8988T (cell line): ENCODE results near the gene SETD3.

Experiments used
- DNase-seq: peaks from one replicate; pipeline ENCODE4 v3.0.0; 2011

SETD3 gene

DNA sequence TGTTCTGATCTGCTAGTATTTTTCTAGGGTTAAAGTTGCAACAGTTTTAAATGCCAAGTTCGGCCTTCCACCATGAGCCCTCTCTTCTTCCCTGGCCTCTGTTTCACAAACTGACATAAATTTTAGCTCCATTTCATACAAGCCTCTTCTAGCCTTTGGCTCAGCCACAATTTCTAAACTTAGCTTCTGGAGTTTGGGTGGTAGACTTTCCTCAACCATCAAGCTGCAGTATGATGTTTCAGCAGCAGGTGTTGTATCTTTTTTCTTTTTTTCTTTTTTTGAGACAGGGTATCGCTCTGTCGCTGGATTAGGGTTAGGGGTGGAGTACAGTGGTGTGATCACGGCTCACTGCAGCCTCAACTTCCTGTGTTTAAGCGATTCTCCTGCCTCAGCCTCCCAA, 29.4 kb downstream of the SETD3 start:
- DNase-seq = no peak

DNA sequence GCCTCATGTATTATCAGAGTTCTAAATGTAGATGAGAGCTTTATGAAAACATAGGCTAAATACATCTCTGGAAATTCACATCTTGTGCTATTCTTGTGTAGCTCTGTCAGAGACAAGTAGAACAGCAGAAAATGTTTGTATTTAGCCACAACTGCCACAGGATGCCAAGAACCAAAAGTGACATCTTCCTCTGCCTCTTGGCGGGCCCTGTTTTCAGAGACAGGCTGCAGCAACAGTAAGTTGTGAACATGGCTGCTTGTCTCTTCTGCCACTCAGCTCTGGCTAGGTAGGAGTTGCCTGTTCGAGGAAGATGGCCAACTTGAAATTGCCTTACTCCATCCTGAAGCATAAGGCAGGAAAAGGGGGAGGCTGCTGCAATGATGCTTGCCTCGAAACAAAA, 30.4 kb downstream of the SETD3 start:
- DNase-seq = no peak

DNA sequence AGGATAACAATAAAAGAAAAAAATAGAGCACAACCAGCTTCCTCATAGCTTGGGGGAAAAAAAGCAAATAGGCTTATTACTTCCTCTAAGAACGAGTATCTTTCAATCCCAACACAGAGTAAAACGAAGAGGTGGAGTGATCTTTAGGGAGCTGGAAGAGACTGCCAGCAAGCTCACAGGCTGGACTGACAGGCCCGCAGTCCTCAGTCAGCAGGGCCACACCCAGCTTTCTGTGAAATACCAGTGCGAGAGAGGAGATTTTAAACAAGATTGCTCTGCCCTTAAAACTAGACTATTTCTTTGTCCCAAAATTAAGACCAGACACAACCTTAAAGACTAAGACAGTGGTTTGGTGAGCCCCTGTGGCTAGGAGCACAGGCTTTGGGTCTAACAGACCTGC, 32.9 kb downstream of the SETD3 start:
- no peak for DNase-seq

DNA sequence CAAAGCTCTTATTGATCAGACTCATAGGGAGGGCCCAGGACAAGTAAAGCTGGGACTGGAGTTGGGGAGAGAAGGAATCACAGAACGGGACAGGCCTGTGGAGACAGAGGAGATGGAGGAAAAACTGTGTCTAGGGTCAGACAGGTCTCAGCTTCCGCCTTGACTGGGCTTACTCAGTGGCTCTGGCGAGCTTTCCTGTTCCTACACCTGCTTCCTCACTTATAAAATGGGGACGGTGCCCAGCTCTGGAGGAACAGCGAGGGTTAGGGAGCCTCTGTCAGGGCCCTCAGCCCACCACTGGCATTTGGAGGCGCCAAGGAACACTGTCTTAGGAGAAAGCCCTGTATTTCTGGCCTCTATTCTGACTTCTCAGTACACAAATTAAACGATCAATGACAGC, 34.7 kb downstream of the SETD3 start:
- no peak for DNase-seq

DNA sequence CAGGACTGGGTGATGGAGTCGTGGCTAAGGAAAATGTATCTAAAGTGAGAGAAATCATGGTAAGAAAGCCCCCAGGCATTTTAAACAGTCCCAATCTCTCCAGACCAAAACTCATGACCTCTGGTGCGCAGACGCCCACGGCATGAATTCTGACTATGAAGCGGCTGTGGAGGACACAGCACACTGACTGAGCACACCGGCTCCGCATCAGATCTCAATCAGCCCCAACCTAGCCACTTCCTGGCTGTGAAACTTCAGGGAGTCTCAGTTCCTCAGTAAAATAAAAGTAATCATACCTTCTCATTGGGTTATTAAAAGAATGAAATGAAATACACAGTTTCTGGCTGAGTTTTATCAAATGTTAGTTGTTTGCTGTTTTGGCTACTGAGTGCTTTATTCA, 38.7 kb downstream of the SETD3 start:
- no peak for DNase-seq

DNA sequence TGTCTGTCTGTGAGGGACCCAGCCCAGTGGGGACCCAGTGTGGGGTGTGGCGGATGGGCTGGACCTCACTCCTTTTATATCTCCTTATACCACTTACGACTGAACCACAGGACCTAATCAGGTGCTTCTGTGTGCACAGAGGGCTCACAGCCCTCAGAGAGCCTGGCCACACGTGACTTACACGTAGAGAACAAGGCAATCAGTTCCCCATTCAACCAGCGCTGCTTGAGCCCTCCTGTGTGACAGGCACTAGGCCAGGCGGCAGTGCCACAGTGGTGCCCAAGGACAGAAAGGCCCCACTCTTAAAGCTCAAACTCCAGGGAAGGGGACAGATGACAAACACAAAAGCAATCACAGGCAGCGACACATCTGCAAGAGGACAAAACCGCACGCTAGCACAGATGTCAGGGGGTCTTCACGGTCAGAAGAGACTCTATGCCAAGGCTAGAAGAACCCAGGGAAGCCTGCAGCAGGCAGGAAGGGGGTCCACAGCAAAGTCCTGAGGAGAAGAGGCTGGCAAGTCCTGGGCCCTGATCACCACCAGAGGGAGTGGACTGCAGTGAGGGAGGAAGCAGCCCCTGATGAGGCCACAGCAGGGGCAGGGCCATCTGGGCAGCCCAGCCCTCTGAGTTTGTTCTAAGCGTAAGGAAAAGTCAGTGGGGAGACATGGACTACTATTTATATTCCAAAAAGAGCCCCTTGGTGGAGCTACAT, 39.3 kb downstream of the SETD3 start:
- no peak for DNase-seq

DNA sequence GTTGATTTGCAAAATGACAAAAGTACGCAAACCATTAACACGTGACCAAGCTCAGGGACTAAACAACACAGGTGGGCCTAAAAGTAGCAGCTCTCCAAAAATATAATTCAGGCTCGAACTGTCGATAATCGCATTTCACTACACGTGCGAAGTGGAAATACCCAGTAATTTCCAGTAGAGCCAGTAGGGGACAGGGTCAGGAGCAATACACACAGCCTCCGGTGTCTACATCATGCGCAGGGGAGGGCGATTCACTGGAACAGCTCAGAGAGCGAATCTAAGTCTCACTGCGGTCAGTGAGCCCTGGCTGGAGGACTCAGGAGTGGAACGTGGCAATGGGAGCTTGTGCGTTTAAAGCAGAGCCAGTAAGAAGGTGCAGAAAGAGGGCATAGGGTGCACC, 40.4 kb downstream of the SETD3 start:
- no peak for DNase-seq

DNA sequence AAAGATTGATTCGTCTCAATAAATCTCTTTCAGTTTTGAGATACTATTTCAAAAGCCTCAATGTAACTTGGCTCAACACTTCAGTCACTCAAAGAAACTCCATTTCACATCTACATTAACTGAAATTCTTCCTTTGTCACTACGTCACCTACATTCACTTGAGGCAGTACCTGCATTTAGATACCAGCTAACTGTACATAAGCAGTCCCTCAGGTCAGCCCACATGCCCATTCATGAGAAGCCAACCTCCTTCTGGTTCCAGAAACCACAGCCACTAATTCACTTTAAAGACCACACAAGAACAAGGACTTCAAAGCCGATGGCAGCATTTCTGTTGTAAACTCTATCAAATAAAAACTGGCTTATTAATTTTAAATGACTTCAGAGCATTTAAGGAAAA, 43.0 kb downstream of the SETD3 start:
- no peak for DNase-seq

DNA sequence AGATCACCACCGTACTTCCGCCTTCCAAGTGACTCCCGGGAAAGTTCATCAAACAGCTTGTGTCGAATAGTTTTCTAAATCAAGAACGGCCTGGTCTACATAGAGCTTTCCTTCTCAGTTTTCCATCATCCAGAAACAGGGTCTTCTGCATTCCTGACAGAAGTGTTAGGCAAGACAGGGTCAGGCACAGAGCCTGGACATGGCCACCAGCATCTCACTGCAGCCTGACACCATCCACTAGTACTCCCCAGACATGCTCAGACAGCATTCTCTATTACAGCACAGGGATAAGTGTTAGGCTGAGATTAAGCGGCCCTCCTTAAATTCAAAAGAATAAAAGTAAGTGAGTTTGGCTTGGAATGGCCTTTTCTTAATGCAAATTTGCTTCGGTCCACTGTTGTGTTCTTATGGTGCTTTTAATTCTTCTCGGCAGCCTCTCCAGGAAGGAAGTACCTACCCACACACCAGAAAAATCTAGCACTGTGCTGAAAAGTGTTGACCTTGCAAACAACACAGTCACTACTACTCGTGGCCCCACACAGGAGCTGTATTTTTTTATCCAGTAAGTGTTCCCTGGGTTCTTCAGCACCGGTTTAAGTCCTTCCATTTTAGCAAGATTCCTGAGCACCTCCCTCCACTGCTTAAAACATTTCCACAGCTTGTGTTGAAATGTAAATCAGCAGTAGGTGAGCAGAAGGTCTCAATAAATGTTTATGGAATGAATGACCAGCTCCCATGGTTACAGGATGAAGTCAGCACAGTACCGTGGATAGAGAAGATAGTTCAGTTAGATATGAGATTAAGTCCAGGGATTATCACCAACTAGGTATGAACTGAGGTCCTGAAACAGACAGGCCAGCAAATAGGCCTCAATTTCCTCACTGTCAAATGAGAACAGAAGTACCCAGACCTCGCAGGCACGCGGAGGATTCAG, 44.1 kb downstream of the SETD3 start:
- no peak for DNase-seq

DNA sequence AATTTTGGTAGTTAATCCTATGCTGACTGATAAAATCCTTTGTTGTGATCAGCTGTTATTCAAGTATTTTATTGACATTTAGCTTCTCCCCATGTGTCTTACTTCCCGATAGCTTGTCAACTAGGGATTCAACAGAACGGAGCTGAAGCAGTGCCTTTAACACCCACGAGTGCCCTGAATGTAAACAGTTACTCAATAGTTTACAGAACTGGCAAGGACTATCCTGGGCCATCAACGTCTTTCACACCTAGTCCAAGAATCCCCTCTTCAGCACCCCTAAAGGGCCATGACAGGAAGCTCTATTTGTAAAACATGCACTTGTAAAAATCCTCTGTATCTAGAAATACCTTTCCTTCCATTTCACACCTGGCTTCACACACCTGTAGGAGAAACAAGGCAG, 45.3 kb downstream of the SETD3 start:
- DNase-seq = no peak

DNA sequence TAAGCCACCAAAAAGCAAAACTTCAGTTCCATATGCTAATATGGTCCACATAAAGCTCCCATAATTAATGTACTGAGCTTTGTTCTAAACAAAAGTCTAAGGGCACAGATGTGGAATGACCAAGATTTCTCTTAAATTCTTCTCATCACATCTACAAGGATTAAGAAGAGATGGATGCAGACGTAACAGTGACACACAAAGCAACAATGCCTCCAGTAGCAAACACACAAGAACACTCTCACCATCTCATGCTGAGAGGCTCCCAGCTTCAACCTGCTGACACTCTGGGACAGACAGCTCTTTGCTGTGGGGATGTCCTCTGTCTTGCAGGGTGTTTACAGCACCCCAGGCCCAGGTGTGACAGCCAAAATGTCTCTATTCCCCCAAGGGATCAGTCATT, 48.2 kb downstream of the SETD3 start:
- DNase-seq = no peak

DNA sequence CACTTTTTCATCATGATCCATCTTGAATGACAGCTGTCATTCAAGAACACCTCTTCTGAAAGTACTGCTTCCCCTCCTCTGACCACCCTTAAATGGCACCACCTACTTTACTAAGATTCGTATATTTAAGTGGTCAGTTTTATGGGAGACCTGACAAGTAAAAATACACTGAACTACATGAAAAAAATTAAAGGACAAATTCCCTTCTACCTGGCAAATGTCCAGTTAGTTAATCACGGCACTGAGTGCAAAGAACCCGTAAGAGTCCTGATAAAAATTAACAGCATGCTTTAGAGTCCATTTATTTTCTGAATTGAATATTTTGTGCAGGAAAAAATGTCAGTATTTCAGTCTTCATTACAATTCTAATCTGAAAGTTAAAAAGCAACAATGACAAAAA, 48.7 kb downstream of the SETD3 start:
- no peak for DNase-seq

DNA sequence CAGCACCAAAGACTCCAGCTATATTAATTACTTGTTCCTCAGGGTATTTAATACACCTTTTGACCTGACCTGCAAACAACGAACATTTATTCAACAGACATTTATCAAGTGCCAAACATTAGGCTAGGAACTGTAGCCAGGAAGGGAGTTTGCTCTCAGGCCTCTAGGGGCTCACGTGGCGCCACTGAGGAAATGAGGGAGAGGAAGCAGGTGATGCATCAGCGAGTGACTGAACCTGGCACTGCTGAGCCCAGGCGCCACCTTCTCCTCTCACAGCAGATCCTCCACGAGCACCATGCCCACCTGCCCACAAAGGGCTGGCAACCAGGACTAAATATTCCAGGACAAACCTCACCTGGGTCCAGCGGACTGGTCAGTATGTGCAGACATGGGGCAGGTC, 50.2 kb downstream of the SETD3 start:
- DNase-seq = no peak

DNA sequence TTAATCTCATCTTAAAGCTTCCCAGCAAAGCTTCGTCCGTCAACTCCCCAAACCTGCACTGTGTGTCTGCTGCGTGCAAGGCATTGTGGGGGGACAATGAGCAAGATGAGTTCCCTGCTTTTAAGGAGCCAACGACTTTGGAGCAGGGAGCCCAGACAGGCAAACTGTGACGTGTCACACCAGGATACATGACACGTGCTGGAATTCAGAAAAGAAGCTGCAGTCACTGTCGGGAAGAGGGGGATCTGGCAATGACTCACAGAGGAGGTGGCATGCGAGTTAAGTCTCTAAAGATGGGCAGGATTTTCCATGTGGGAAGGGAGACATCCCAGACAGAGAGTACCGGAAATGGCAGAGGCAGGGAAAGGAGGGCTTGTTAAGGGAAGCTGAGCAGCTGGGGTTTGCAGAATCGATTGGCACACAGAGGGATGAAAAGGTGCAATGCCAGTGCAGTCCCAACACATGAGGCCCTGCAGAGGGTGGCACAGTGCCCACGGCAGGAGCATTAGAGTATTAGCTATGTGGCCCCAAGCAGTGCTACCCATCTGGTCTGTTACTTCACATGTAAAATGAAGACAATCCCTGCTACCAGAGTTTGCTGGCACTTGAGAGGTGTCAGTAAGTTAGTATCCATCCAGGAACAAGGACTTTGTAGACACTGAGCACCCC, 52.9 kb downstream of the SETD3 start:
- DNase-seq = no peak

DNA sequence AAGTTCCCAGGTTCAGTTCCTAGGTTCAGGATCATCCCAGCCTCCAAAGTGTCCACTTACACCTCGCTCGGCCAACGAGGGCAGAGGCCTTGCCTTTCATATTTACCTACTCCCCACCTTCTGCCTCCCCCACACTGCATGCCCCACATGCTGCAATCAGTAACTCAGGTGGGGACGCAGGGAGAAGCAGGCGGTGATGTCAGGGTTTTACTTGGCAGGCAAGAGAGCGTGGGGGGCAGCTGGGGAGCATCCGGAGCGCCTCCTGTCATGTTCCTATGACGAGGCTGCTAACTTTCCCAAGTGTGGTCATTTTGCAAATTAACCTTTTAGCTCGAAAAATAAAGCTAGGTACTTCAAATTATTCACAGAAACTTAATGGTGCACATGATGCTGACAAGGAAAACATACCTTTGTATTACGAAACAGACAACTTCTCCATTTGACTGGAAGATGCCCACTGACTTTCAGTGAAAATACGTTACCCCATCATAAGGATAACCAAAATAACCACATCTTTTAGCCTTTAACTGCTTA, 53.8 kb downstream of the SETD3 start:
- no peak for DNase-seq

DNA sequence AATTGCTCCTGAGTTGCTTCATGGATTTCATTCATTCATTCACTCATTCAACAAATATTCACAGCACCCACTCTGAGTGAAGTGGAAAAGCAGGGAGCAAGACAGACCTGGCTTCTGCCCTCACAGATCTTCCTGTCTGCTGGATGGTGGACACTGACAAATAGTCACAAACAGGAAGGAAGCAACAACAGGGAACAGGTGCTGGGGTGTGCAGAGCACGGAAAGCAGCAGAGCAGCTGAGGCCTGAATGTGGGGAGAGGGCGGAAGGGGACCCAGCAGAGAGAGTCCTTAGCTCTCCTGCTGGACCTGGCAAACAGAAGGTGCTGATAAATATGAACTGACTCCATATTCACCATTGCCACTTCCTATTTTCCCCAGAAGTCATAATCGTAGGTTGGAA, 54.4 kb downstream of the SETD3 start:
- no peak for DNase-seq

DNA sequence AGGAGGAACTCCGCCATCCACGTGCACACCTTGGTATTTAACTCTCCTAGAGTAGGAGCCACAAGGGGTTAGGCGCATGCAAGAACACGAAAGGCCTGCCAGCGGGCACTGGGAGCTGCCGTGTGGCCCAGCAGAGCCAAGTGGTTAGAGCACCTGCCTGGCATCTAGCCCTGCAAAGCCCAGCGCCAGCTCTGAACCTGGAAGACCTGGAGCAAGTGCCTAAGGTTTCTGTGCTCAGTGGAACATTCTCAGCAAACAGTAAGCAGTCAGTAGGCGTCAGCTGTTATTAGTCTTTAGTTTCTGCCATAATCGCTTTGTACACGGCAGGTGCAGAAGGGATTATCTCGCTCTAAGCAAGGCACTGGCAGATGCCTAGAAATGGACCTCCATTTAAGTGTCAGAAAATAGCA, 55.4 kb downstream of the SETD3 start:
- DNase-seq = no peak

DNA sequence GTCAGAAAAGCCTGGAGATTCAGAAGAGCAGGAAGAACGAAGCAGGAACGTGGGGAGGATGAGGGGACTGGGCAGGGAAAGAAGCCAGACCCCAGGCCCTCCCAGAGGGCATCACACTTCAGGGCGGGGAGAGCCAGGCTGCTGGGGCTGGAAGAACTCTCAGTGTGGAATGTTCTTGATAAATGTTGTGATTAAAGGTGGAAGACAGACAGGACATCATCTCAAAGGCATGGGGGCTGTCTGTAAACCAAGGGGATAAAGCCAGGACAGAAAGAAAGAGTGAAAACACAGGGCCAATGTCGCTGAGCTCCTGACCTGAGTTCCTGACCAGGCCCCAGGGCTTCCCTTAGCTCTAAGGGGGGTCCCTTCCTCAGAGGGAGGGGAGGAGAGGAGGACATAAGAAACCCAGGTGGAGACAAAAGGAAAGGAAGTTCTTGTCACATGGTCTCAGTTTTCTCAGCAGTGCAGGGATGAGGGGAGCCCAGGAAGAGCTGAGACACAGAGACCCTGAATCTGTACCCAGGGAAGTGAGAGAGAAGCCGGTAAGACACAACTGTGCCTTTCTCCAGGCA, 56.3 kb downstream of the SETD3 start:
- no peak for DNase-seq

DNA sequence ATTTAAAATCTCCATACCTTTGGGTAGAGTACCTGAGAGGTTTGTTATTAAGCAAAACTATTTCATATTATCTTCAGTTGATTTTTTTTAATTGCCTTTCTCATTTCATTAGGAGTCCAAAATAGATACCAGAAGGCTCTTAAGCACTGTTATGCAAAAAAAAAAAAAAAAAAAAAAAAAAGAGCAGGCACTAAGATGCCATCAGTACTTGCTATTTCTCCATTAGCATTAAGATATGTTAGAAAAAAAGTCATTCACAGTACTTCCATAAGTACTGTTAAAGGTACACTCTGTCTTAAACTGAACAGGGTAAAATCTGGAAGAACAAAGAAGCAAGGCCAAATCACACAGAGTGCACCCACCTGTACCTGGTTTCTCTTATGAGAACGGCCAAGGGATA, 57.2 kb downstream of the SETD3 start:
- no peak for DNase-seq

DNA sequence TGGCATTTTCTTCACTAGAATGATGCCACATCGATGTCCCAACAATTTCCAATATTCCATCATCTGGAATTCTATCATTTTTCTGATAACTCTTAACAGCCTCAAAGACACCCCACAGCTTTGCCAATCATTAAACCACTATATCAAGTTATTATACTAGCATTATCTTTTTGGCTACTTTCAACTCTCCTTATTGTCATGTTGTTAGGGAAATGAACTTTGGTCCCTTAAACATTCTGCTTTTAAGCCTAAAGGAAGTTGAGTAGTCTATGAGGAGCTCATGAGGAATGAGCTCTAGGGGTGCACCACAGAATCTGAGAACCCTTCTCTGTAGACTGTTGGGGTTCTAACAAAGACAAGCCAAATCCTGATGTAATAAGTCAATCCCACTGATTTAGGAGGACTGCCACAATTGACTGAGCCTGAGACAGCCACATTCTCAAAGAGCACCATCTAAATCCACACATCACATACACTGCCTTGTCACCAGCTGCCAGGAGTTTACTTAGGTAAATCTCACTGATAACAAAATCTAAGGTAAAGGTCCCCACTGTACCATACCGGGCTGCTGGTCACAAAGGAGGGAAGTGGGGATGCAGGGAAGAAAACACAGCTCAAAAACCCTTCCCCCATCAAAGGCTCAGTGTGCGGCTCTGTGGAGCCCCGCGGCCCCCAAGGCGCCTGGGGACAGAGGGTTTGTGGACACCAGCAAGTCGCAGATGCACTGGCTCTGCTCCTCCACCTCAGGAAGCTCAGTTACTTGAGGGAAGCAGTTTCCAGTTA, 58.2 kb downstream of the SETD3 start:
- DNase-seq = no peak

DNA sequence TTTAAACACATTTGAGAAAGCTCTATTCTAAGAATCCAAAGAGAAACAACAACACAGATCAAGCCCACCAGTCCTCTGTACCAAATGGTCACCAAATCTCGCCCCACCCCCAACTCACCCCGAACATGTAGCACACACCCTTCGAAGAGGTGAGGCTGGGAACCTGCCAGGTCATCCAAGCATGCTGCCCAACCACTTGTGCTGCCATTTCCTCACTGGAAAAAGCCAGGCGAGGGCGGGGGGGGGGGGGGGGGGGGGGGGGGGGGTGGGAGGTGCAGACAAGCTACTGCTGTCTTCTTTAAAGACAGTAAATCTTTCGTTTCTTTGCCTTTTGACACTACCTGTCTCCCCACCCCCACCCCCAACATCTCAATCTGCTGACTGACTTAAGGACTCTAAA, 59.9 kb downstream of the SETD3 start:
- no peak for DNase-seq

DNA sequence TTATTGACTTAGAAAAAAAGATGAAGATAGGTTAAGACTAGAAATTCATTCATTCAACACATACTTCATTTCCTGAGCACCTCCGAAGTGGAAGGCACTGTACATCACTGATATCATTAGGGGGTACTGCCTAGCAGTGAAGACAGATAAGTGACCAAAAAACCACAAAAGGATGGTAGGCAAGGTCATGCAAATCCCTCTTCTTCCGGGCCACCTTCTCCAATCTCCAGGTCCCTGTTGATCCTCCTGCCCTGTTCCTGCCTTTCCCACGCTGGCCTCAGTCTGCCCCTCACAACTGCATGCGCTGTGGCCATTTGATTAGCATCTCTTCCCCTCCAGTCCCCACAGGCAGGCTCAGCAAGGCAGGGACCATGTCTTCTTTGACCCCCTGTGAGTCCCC, 60.8 kb downstream of the SETD3 start:
- DNase-seq = no peak

DNA sequence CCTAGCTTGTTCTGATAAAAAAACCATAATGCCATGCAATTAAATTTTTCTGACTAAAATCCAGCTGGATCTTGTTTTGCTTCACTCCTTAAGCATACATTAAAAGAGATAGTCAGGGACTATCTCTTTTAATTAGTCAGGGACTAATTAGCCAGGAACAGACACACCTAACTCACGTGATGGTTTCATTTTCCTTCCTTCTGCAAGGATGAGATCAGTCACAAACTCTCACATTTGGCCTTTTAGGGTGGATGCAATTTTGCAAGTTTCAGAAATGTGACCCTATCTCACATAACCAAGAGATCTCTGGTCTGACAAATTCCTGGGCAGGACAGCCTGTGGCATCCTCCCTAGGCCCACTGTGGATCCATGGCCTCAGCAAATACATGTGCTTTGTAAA, 62.4 kb downstream of the SETD3 start:
- no peak for DNase-seq
